Ishikawa (cell line): ENCODE results near the gene CD4.

Experiments used
- CEBPB ChIP-seq: IDR thresholded peaks from 2 replicates; pipeline ENCODE4 v1.6.1; 2012
- CREB1 ChIP-seq: IDR thresholded peaks from 2 replicates; pipeline ENCODE4 v1.6.1; 2012; ENCODE audit warnings: low read depth
- EGR1 ChIP-seq: IDR thresholded peaks from 2 replicates; pipeline ENCODE4 v1.6.1; 2012
- EP300 ChIP-seq: IDR thresholded peaks from 2 replicates; pipeline ENCODE4 v1.6.1; 2012; ENCODE audit warnings: borderline replicate concordance
- FOXM1 ChIP-seq: IDR thresholded peaks from 2 replicates; pipeline ENCODE4 v1.6.1; 2012; ENCODE audit warnings: low read depth, borderline replicate concordance
- NFIC ChIP-seq: IDR thresholded peaks from 2 replicates; pipeline ENCODE4 v1.6.1; 2012
- RAD21 ChIP-seq: IDR thresholded peaks from 2 replicates; pipeline ENCODE4 v1.6.1; 2012; ENCODE audit warnings: low read depth
- TAF1 ChIP-seq: IDR thresholded peaks from 2 replicates; pipeline ENCODE4 v1.6.1; 2012; ENCODE audit warnings: low read depth, mild to moderate bottlenecking
- TCF12 ChIP-seq: IDR thresholded peaks from 2 replicates; pipeline ENCODE4 v1.6.1; 2012; ENCODE audit warnings: low read depth
- TEAD4 ChIP-seq: IDR thresholded peaks from 2 replicates; pipeline ENCODE4 v1.6.1; 2012
- YY1 ChIP-seq: IDR thresholded peaks from 2 replicates; pipeline ENCODE4 v1.6.1; 2012; ENCODE audit warnings: low read depth
- ZBTB7A ChIP-seq: IDR thresholded peaks from 2 replicates; pipeline ENCODE4 v1.6.1; 2012; ENCODE audit warnings: low read depth
- TF ChIP-seq, protein P1 (sequence below): IDR thresholded peaks from 2 replicates; pipeline ENCODE4 v1.6.1; 2012; ENCODE audit warnings: low read depth, mild to moderate bottlenecking
- TF ChIP-seq, protein P2 (sequence below): IDR thresholded peaks from 2 replicates; pipeline ENCODE4 v1.6.1; 2012
- TF ChIP-seq, protein P3 (sequence below): IDR thresholded peaks from 2 replicates; pipeline ENCODE4 v1.6.1; 2012

The CD4 gene

DNA sequence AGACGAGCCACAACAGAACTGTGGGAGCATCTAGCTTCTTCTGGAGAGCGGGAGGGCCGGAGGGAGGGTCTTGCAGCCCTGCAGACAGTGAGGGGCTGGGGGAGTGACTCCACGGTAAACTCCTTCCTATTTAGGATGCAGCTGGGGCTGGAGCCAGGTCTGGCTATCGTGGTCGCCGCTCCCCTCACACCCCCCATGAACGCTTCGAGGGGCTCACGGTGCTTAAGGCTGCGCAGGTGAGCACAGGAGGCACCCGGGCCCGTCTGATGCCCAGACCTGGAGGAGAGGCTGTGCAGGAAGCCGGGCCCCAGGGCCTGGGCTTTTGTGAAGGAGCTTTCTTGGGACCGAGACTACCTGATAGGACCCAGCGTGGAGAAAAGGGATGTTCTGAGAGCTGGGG, 47.5 kb downstream of the CD4 start:
- TF ChIP-seq, protein P1, sequence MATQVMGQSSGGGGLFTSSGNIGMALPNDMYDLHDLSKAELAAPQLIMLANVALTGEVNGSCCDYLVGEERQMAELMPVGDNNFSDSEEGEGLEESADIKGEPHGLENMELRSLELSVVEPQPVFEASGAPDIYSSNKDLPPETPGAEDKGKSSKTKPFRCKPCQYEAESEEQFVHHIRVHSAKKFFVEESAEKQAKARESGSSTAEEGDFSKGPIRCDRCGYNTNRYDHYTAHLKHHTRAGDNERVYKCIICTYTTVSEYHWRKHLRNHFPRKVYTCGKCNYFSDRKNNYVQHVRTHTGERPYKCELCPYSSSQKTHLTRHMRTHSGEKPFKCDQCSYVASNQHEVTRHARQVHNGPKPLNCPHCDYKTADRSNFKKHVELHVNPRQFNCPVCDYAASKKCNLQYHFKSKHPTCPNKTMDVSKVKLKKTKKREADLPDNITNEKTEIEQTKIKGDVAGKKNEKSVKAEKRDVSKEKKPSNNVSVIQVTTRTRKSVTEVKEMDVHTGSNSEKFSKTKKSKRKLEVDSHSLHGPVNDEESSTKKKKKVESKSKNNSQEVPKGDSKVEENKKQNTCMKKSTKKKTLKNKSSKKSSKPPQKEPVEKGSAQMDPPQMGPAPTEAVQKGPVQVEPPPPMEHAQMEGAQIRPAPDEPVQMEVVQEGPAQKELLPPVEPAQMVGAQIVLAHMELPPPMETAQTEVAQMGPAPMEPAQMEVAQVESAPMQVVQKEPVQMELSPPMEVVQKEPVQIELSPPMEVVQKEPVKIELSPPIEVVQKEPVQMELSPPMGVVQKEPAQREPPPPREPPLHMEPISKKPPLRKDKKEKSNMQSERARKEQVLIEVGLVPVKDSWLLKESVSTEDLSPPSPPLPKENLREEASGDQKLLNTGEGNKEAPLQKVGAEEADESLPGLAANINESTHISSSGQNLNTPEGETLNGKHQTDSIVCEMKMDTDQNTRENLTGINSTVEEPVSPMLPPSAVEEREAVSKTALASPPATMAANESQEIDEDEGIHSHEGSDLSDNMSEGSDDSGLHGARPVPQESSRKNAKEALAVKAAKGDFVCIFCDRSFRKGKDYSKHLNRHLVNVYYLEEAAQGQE, result no peak
- no peak for TF ChIP-seq FOXM1
- TF ChIP-seq, protein P2, sequence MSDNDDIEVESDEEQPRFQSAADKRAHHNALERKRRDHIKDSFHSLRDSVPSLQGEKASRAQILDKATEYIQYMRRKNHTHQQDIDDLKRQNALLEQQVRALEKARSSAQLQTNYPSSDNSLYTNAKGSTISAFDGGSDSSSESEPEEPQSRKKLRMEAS, result no peak
- TF ChIP-seq EP300, result no peak

DNA sequence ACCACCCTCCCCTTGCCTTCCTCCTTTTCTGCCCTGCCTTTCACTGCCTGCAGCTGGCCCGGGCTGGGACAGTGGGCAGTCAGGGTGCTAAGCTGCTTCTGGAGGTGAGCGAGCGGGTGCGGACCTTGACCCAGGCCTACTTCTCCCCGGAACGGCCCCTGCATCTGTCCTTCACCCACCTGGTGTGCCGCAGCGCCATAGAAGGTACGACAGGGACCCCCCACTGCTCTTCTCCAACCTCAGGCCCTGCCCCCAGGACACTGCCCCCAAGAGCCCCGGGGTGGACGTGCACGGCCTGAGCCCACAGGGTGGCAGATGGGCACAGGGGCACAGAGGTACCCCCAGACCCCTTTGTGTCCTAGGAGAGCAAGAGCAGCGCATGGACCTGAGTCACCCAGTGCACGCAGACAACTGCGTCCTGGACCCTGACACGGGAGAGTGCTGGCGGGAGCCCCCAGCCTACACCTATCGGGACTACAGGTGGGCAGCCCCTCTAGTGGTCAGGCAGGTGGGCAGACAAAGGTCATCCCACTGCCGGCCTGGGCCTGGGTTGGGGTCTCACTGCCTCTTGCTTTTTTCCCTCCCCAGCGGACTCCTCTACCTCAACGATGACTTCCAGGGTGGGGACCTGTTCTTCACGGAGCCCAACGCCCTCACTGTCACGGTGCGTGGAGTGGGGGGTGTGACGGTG, 48.2 kb downstream of the CD4 start:
- no peak for TF ChIP-seq TEAD4
- TF ChIP-seq YY1, result no peak
- no peak for TF ChIP-seq TAF1
- TF ChIP-seq EP300, result no peak
- TF ChIP-seq, protein P3, sequence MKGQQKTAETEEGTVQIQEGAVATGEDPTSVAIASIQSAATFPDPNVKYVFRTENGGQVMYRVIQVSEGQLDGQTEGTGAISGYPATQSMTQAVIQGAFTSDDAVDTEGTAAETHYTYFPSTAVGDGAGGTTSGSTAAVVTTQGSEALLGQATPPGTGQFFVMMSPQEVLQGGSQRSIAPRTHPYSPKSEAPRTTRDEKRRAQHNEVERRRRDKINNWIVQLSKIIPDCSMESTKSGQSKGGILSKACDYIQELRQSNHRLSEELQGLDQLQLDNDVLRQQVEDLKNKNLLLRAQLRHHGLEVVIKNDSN, result no peak
- no peak for TF ChIP-seq CEBPB
- TF ChIP-seq, protein P2, result no peak
- no peak for TF ChIP-seq RAD21
- TF ChIP-seq ZBTB7A, result no peak
- no peak for TF ChIP-seq TCF12
- no peak for TF ChIP-seq CREB1
- TF ChIP-seq, protein P1, result no peak
- TF ChIP-seq EGR1, result no peak

DNA sequence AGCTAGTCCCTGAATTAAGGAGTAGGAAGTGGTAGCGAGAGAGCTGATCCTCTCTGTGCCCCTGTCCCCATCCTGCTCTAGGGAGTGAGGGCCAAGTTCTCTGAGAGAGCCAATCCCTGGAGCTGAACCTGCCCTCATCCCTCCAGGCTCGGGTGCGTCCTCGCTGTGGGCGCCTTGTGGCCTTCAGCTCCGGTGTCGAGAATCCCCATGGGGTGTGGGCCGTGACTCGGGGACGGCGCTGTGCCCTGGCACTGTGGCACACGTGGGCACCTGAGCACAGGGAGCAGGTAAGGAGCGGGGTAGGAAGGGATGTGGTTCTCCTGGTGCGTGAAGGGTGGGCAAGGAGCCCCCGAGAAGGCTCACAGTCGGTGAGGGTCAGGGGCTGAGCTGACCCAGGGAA, 49.5 kb downstream of the CD4 start:
- no peak for TF ChIP-seq TCF12
- TF ChIP-seq EP300, result no peak
- TF ChIP-seq CREB1, result no peak
- TF ChIP-seq, protein P1, result no peak
- TF ChIP-seq RAD21, result no peak
- TF ChIP-seq NFIC, result no peak
- TF ChIP-seq TAF1, result no peak
- TF ChIP-seq, protein P3, result no peak
- no peak for TF ChIP-seq CEBPB
- TF ChIP-seq FOXM1, result no peak
- TF ChIP-seq EGR1, result no peak
- no peak for TF ChIP-seq TEAD4
- TF ChIP-seq ZBTB7A, result no peak
- no peak for TF ChIP-seq YY1
- TF ChIP-seq, protein P2, result no peak

DNA sequence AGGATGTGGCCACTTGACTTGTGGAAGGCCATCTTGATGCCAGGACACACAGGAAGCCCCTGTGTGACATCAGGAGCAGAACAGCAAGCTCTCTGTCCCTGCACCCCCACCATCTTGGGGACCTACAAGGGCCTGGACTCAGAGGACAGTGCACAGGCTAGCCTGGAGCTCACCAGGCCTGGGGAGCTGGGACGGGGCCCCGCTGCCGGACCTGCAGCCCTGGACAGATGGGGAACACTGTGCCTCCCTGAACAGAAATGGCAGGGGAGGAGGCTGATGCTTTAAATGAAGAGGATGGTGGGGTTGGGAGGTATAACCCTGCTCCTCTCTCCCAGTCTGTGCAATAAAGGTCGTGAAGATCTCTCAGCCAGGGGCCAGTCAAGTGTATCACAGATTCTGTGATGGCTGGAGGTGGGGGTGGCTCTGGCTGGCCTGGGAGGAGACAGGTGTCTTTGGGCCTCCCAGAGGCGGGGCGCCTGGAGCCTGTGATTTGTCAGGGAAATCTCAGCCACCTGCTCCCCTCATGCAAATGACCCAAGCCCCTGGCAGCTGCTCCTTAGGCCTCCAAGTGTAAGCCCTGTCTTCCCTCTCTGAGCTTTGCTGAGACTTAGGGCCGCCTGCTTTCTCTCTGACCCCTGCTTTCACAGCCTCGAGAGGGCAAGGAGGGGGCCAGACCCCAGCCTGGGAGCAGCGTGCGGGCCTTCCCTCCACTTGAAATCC, 50.3 kb downstream of the CD4 start:
- TF ChIP-seq TEAD4 (no peak), CREB1 (no peak), TCF12 (no peak), EP300 (no peak), NFIC (no peak), EGR1 (no peak), FOXM1 (no peak), CEBPB (no peak), ZBTB7A (no peak), TAF1 (no peak), RAD21 (no peak), YY1 (no peak)
- TF ChIP-seq, protein P2, result no peak
- TF ChIP-seq, protein P3, result no peak
- TF ChIP-seq, protein P1, result no peak
